Body of pancreas (tissue), 4 donors: ENCODE results near the gene GH1.
"Not testable (repeated sequence)": the region's sequence is repeated elsewhere in the genome, so short reads cannot be mapped to it uniquely, and the experiment has no call there.

Experiments used
- POLR2A ChIP-seq, 3 donors: fragments of 450-650 bp; IDR thresholded peaks; one replicate each; pipeline ENCODE4 v1.6.1; 2016; ENCODE audit warnings: antibody characterized with exemption in 3 of 3, mild to moderate bottlenecking in 2 of 3
- TF ChIP-seq, protein P1 (sequence below), 7 experiments: fragments of 450-650 bp in 4 of 7; fragments of 200-600 bp in 3 of 7; sonication (generic) in 3 of 7; IDR thresholded peaks; one replicate each; pipeline ENCODE4 v1.5.1; 2016 to 2019; ENCODE audit warnings: antibody characterized with exemption in 7 of 7

- not testable (repeated sequence) for TF ChIP-seq POLR2A (IDR thresholded peaks at IDR 0.05)
- TF ChIP-seq, protein P1, sequence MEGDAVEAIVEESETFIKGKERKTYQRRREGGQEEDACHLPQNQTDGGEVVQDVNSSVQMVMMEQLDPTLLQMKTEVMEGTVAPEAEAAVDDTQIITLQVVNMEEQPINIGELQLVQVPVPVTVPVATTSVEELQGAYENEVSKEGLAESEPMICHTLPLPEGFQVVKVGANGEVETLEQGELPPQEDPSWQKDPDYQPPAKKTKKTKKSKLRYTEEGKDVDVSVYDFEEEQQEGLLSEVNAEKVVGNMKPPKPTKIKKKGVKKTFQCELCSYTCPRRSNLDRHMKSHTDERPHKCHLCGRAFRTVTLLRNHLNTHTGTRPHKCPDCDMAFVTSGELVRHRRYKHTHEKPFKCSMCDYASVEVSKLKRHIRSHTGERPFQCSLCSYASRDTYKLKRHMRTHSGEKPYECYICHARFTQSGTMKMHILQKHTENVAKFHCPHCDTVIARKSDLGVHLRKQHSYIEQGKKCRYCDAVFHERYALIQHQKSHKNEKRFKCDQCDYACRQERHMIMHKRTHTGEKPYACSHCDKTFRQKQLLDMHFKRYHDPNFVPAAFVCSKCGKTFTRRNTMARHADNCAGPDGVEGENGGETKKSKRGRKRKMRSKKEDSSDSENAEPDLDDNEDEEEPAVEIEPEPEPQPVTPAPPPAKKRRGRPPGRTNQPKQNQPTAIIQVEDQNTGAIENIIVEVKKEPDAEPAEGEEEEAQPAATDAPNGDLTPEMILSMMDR (IDR thresholded peaks at IDR 0.05), result peak in 6 of 7 experiments; percentile 10 to 44 (median 30)
These were observed 14.8 kb downstream of the GH1 start for GRCh38 chr17:63903787-63904201.
